GM21390 (cell line): ENCODE results near the gene YIPF3.
"Not testable (repeated sequence)": the region's sequence is repeated elsewhere in the genome, so short reads cannot be mapped to it uniquely, and the experiment has no call there.

Experiments
- ATAC-seq: cut with Tn5 transposase; IDR thresholded peaks from one replicate; pipeline ENCODE4 v1.9.1; 2021; ENCODE audit not compliant: unreplicated experiment

Gene YIPF3

GRCh38 chr6:43516697-43517504, at the start of gene YIPF3, which contains the start of gene POLR1C:
YIPF3 (minus strand) TSS chr6:43516926; CDS start chr6:43516807, 119 bp downstream.
POLR1C (plus strand) TSS chr6:43517089; CDS start chr6:43517110, 21 bp downstream.
- peak; percentile 85 for ATAC-seq

DNA sequence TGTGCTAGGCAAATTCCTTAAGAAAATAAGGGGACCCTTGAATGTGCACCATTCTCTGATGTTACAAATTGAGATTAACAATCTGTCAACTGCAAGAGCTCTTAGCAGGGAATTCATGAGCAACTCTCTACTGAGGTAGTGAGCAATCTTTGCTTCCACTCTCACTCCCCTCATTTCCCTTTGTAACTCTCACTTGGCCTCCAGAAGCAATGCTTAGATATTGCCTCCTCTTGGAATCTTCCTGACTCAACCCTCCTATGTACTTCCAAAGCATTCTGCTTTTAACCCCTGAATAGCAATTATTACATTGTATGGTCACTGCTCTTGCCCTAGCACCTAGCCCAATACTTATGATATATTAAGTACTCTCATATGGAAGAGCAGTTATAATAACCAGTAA, 42.6 kb upstream of the YIPF3 start:
- ATAC-seq: no peak

GRCh38 chr6:43557620-43558019, 40.9 kb upstream of the YIPF3 start:
- ATAC-seq: not testable (repeated sequence)

DNA sequence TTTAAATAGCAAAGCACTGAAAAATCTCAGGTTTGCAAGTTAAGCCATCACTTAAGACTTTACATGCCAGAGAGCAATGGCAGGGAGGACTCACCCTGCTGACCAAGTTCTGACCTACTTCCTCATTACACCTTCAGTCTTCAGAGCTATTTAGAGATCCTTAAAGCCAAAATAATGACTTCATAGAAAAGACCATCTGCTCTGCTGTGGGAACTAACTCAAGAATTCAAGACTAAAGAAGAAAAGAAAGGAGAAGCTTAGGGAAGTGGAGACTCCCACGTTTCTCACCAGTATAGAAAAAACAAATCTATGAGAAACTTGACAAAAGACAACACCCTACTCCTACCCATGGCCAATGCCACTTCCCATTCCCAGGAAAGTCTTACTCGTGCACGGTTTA, 30.5 kb upstream of the YIPF3 start:
- ATAC-seq: no peak

GRCh38 chr6:43544461-43544860, 27.7 kb upstream of the YIPF3 start:
- ATAC-seq: no peak

GRCh38 chr6:43541774-43542471, 25.2 kb upstream of the YIPF3 start:
- ATAC-seq: peak; percentile 59

DNA sequence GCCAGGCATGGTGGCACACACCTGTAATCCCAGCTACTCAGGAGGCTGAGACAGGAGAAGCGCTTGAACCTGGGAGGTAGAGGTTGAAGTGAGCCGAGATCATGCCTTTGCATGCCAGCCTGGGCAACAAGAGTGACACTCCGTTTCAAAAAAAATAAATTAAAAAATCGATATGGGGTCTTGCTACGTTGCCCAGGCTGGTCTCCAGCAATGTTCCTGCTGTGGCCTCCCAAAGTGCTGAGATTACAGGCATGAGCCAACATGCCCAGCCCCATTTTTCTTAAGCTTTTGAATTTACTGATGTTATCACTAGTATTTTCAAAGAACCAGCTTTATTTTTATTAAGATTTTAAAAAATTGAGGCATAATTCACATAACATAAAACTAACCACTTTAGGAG, 23.8 kb upstream of the YIPF3 start:
- ATAC-seq: no peak

GRCh38 chr6:43539409-43539808, 22.7 kb upstream of the YIPF3 start:
- not testable (repeated sequence) for ATAC-seq

GRCh38 chr6:43538986-43539385, 22.3 kb upstream of the YIPF3 start:
- not testable (repeated sequence) for ATAC-seq

- no peak for ATAC-seq
Observed at GRCh38 chr6:43532201-43532600, 15.5 kb upstream of the YIPF3 start.

- ATAC-seq: no peak
Observed at GRCh38 chr6:43524483-43524961, 7.8 kb upstream of the YIPF3 start.

- no peak for ATAC-seq
Observed at GRCh38 chr6:43523284-43523683, 6.6 kb upstream of the YIPF3 start.

- ATAC-seq: no peak
Observed at GRCh38 chr6:43522547-43523261, 6.0 kb upstream of the YIPF3 start.

DNA sequence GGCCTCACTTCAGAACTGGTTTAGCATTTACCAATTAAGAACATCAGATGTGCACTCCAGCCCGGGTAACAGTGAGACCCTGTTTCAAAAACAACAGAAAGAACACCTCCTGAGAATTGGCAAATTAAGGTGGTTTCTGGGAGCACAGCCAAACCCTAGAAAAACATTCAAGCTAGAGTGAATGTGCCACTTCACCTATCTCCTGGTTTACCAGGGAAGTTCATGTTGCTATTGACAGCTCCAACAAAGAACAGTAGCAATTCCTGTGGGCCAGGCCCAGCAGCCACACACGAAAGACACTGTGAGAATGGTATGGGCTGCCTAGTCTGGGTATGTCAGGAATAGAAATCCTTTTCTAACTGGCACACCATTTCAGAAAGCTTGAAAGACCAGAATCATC, 5.1 kb upstream of the YIPF3 start:
- no peak for ATAC-seq

GRCh38 chr6:43520097-43520496, 3.4 kb upstream of the YIPF3 start:
- no peak for ATAC-seq

- no peak for ATAC-seq
Observed at GRCh38 chr6:43517505-43518357, 1.0 kb upstream of the YIPF3 start.

- ATAC-seq: no peak
Observed at GRCh38 chr6:43516367-43516696, 394 bp downstream of the YIPF3 start.

- no peak for ATAC-seq
Observed at GRCh38 chr6:43515808-43516207, 918 bp downstream of the YIPF3 start.

GRCh38 chr6:43511824-43512415, 4.8 kb downstream of the YIPF3 start:
- ATAC-seq: no peak

GRCh38 chr6:43510827-43511163, 5.9 kb downstream of the YIPF3 start:
- ATAC-seq: no peak
